Medulla oblongata (tissue), 1 donor: ENCODE measurements around the gene STK17A.

Experiments used
- DNase-seq: peaks from one replicate; pipeline ENCODE4 v3.0.0-alpha.2; 2015; ENCODE audit errors: extremely low spot score

Gene STK17A

GRCh38 chr7:43582503-43583423, at the start of gene STK17A:
Gene STK17A, plus strand, starts transcription at chr7:43583108. Its CDS starts 136 bp downstream, at chr7:43583244.
- DNase-seq = peak; percentile 97

DNA sequence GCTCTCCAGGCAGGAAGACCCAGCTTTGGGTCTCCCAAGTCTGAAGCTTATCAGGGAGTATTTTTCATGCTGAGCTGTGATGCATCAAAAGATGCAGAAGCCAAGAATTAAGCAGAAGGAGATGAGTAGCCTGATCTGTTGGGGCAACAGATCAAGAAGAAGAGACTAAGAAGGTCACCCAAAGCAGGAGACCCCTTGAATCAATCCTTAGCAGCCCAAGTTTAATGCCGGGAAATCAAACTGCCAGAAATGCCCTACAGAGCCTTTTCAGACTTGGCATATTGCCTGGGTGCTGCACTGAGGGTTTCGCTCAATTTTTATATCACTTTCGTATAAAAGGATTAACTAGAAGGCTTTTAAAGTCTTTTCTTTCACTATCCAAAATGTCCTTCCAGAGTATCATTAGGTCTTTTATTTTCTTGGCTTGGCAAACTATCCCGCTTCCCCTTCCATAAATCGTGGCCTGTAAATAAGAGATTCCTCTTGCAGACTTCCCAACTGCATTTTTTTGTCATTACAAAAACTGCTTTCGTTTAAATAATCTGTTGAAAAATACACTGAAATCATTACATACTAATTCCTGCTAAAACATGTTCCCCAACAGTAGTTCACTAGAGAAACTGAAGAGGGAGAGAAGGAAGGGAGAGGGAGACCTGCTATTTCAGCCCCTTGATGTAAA, 49.0 kb upstream of the STK17A start:
- DNase-seq = no peak

GRCh38 chr7:43535031-43535451, 47.9 kb upstream of the STK17A start:
- peak; percentile 8 for DNase-seq

DNA sequence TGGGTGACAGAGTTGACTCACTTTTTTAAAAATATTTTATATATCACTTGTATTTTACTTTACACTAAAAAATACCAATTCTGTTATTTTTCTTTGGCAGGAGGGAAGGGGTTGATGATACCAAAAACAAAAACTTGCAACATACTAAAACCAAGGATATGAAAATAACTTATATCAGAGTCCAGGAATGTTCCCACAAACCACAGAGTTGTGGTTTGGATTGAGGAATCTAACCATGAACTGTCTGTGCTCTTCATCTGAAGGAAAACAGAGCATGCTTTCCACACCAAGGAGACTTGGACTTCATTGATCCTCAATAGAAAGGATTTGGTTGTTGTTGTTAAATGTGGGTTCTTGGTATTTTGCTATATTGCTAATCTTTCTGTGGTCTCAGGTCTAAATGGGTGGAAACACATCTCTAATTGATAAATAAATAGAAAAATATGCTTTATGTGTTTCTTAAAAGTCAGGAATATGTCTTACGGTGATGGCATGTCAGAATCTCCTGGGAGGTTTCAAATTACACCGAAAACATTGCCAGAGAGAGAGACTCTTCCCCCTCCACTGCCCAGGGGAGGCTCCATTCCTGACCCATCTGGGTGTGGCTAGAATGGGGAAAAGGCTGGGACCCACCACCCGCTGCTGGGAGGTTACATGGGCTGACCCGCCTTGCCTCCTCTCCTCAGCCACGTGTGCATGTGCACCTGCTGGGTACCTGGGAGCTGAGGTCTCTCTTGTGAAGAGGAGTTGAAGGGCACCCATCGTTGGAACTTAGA, 46.9 kb upstream of the STK17A start:
- no peak for DNase-seq

- DNase-seq = no peak
Measured at GRCh38 chr7:43536773-43537172, 46.1 kb upstream of the STK17A start.

DNA sequence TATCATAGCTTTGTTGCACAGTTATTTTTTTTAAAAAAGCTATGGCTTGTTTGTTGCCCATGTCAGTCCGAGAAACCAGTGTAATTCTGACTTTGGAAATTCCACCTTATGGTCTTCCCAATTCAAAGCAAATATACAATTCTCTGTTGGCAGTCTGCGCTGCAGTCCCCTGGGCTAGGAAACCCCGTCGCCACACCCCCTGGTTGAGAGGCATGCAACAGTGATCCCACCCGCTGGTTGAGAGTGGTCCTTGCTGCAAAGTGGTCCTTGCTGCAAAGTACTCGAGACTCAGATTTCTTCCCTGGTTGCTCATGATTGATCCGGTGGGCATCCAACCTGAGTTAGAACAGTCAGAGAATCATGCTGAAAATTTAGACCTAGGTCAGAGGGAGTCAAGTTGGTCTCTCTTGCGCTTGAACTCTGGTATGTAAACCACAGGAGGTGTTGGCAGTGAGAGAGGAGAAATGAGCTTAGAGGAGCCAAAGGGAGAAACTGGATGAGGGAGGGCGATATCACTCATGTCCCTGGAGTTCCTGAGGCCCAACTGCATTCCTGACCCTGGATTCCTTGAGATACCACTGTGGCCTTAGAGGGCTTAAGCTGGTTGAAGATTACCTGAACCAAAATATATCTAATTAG, 45.0 kb upstream of the STK17A start:
- no peak for DNase-seq

DNA sequence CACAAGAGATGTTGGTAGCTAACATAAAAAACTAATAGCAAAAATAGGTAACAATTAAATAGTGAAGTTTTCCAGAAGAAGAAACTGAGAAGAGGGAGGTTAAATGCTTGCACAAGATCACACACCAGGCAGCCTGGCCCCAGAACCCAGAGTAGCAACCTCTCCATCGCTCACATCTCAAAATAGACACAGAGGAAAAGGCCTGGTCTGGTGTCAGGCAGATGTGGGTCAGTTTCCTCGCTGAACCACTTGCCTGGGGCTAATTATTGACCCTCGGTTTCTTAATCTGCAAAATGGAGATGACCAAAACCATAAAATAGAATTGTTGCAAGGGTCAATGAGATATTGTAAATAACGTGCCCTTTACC, 44.5 kb upstream of the STK17A start:
- DNase-seq = no peak

DNA sequence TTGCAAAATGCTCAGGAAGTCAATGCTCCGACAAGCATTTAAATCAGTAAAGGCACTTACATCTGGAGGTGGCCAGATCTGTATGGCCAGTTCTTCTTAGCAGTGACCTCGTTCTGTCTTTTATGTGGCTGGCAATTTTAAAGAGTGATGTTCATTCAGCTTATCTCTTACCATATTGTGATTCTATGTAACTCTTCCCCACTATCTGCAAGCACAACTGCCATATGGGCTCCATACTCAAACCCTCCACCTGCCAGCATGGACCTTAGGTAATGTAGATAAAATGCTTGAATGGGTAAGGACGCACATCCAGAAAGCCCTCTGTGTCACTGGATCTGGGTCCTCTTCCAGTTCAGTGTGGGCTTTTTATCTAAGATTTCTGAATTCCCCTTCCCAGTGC, 42.4 kb upstream of the STK17A start:
- DNase-seq = no peak

DNA sequence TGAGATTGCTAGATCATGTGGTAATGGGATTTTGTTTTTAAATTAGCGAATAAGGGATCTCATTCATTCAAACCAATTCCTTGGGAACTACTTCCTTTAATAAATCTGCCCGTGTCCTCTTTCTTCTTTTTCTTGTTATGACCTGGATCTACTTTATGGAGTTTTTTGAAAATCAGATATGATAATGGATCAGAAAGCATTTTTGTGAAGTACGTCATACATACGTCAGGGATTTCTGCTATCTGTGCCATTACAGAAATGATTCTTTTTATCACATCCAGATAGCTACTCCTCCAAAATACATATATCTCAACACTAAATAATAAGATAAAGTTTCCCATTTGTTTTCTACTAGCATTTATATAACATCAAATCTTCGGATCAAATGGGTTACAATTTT, 40.2 kb upstream of the STK17A start:
- no peak for DNase-seq

DNA sequence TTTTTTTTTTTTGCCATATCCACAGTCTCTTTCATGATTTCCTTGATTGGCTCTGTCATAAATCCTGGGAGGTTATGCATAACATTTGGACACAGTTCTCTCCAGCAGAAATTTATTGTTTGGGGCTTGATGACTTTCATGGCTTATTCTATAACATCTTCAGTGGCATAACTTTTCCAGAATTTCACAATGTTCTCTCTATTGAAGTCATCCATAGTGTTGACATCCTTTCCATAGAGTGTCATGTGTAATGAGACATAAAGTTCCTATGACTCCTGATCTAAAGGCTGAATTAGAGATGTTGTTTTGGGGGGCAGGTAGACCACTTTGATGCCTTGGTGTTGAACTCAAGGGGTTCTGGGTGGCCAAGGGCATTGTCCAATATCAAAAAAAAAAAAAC, 36.7 kb upstream of the STK17A start:
- DNase-seq = no peak

GRCh38 chr7:43550427-43550826, 32.5 kb upstream of the STK17A start:
- DNase-seq = no peak

- DNase-seq = no peak
Measured at GRCh38 chr7:43552122-43552521, 30.8 kb upstream of the STK17A start.

DNA sequence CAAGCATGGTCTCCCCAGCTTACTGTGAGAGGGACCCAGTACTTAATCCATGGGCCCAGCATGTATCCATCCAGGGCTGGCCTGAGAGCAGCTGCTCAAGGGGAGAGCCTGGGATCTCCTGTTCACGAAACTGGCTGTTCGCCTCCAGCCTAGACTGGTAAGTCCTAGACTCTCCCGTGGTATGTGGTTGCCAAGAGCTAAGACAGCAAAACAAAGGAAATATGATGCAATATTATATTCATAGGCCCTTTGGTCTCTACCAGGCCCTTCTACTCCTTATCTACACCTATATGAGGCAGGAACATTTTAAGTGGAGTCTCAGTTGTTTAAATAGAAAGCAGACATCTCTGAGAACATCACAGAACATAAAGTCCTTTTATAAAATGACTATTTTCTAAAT, 28.9 kb upstream of the STK17A start:
- DNase-seq = no peak

DNA sequence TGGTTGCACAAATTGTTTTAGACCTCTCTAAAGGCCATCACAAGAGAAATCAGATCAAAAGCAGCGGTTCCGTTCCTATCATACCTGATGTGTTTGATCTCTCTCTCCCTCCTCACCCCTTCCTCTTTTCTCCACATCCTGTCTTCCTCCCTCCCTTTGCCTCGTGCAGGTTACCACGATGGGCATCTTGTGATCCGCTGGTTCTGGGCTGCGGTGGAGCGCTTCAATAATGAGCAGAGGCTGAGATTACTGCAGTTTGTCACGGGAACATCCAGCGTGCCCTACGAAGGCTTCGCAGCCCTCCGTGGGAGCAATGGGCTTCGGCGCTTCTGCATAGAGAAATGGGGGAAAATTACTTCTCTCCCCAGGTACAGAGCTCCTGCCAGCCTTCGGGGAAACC, 28.5 kb upstream of the STK17A start:
- no peak for DNase-seq

- no peak for DNase-seq
Measured at GRCh38 chr7:43557831-43558495, 24.9 kb upstream of the STK17A start.

GRCh38 chr7:43559171-43559945, 23.6 kb upstream of the STK17A start:
- DNase-seq = no peak

DNA sequence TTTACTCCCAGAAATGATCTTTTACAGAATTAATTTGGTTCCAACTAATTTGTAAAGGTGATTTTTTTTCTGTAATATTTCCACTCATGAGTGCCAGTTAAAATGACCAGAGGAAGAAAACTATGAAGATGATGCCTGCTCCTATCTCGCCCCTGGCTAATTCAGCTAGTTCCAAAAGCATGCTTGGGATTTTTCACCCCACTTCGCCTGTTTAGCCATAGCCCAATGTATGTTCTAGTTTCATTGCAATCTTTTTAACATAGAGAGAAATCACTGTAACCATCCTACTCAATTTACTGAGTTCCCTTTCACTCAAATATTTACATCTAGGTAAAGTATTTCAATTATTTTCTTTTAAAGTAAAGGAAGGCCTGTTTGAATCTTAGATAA, 23.0 kb upstream of the STK17A start:
- no peak for DNase-seq

- DNase-seq = no peak
Measured at GRCh38 chr7:43560742-43561330, 22.1 kb upstream of the STK17A start.

DNA sequence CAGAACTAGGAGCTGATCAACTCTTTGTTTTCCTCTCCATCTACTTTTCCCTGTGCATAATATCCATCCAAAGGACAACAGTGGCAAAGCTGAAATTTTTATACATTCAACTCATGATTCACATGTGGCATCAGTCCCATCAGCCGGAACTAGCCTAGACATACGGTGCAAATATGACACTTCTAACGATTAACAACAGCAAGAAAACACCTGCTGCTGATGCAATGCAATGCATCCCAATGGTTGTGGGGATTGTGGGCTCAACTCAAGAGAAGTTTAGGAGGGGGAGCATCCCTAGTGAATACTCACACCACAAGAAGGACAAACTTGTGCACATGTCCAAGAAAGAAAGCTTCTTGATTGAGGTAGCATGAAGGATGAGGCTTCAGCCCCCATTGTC, 20.5 kb upstream of the STK17A start:
- DNase-seq = no peak

- DNase-seq = no peak
Measured at GRCh38 chr7:43565786-43566185, 17.1 kb upstream of the STK17A start.
